Stimulated activated CD4-positive, alpha-beta T cell treated with anti-CD3 and anti-CD28 coated beads, TNF-alpha, amount 100 ng/mL, for 48 hours (primary cell): ENCODE measurements around the gene MAPK8.
"Not testable (repeated sequence)": the region's sequence is repeated elsewhere in the genome, so short reads cannot be mapped to it uniquely, and the experiment has no call there.

ENCODE experiments used
- DNase-seq, 3 donors: peaks; one replicate each; pipeline ENCODE4 v3.0.0-alpha.2; 2020; ENCODE audit warnings: low read depth in 3 of 3

The MAPK8 gene

DNA sequence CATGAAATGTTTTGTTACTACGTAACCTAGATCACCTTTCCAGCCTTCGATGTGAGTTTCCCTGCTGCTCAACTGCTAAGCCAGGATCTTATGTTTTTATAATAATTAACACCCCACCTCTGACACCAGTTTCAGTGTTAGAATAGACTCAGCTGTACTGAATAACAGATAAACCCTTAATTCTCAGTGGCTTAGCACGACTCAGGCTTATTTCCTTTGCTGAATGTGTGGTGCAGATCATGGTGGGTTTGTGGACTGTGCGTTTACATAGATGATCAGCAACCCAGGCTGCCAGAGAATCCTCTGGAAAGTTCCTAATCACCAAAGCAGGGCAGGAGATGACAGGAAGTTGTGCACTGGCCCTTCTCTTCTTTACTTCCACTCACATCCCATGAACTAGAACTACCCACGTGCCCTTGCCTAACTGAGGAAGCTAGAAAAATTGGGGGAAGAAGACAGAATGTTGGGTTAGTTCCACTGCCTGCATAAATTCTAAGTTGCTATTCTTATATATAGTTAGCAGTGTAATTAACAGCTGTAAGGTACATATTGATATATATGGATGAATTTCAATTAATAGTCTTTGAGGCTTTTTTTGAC, 111.8 kb downstream of the MAPK8 start:
- no peak for DNase-seq

DNA sequence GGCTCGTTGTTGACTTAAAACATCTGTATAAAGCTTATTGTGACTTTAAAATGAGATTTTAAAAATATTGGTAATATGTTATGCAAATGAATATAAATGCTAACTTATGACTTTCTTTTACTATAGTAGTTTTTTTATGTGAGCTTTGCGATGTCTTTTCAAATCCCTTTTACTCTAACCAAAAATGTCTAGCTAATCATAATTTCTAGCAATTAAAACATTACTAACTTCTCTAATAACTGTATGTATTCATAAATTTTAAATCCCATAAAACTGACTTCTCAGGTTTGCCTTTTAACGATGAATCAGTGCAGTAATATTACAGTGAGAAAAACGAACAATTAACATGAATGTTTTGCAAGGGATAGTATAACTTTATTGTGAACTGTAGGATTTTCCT, 113.2 kb downstream of the MAPK8 start:
- no peak for DNase-seq

DNA sequence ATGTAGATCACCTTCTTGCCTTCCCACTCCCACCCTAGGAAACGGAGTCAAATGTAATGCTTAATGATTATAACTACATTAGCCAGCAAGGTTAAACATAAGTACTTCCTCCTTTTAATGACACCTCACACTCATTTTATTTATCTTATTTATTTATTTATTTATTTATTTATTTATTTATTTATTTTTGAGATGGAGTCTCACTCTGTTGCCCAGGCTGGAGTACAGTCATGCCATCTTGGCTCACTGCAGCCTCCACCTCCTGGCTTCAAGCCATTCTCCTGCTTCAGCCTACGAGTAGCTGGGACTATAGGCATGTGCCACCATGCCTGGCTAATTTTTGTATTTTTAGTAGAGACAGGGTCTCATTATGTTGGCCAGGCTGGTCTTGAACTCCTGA, 115.4 kb downstream of the MAPK8 start:
- DNase-seq, result not testable (repeated sequence)

DNA sequence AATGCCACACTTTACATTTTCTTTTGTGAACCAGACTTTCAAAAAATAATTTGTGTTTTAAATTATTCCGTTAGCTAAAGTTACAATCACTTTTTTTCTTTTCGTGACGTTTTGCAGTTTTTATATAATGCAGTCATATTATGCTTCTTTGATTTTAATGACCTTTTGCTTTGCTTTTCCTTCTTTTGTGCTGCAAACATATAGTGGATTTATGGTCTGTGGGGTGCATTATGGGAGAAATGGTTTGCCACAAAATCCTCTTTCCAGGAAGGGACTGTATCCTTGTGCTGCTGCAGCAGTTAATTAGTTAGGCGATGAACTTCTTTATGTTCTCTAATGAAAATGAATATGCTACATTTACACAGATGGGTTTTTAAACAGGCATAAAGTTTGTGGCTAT, 117.4 kb downstream of the MAPK8 start:
- no peak for DNase-seq

DNA sequence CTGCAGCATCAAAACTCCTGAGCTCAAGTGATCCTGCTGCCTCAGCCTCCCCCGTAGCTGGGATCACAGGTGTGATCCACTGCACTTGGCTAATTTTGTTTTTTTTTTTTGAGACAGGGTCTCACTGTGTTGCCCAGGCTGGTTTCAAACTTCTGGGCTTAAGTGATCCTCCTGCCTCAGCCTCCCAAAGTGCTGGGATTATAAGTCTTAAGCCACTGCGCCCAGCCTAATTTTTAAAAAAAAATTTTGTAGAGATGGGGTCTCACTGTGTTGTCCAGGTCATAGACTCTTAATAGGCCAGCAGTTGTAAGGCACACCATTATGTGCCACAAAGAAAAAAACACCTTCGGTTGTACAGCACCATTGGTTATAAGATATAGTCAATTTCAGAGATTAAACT, 122.4 kb downstream of the MAPK8 start:
- DNase-seq, result no peak

DNA sequence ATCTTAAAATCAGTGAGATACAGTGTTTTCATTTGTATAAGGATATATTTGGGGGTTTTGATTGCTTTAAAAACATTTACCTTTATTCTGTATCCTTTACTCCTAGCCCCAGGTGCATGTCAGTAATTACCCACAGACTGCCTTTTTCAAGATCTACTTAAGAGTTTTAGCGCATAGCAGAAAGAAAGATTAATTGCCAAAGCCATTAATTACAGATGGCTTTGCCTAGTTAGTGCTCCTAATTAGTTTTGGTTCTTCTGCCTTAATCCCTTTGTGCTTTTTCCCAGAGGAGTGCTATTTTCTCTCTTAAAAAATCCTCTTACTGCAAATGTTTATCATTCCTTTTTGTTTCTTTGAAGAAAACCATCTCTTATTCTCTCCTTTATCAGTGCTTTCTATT, 122.8 kb downstream of the MAPK8 start:
- DNase-seq, result no peak

DNA sequence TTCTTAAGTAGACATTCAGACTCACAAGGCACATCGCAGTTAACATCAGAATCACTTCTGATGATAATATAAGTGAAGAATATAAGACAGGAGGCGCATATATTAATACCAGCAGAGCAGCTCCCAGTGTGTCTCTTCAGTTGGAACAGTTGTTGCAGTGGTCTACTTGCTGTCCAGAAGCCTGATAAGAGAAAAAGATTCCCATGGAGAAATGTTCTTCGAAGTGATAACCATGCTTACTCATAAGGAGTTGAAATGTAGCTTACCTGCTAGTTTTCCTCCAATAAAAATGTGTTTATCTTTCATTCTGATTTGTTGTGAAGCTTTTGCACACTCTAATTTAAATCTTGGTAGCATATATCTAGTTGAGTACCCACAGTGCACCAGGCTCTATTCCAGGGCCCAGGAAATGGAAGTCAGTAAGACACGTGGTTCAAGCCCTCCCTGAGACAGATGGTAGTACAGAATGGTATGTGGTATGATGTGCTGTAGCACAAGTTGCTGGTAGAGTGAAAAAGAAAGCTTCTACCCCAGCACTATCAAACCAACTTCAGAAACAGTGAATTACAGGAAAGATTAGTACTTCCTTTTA, 124.0 kb downstream of the MAPK8 start:
- DNase-seq, result no peak

DNA sequence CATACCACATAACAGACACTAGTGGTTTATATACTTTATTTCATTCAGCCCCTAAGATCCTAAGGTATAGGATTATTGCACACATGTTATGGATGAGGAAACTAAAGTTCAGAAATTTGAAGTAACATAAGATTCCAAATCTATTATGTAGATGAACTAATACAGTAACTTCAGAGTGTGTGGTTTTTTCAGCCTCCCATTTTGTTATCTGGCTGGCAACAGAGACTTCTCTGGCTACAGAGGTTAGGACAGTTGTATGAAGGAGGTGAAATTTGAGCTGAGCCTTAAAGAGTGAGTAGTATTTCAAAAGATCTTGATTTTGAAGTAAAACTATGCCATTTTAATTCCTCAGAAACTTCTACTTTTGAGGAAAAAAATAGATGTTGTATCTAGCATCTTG, 125.4 kb downstream of the MAPK8 start:
- DNase-seq, result no peak

DNA sequence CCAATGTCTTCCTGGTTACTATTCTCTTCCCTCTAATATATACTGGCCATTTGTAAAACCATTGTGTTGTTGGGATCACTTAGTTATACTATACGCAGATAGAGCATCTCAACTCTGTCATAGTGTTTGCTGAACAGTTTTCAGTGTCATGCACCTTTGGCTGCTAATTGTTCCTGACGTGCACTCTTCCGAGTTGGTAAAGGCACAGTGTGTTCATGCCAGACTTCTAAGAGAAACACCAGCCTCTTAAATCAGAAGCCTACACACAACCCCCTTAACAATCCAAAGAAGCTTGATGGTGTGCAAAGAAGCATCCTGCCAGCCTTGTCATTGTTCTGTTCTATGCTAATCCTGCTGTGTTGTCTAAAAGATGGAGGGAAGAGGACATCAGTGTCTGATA, 131.1 kb downstream of the MAPK8 start:
- DNase-seq, result no peak

DNA sequence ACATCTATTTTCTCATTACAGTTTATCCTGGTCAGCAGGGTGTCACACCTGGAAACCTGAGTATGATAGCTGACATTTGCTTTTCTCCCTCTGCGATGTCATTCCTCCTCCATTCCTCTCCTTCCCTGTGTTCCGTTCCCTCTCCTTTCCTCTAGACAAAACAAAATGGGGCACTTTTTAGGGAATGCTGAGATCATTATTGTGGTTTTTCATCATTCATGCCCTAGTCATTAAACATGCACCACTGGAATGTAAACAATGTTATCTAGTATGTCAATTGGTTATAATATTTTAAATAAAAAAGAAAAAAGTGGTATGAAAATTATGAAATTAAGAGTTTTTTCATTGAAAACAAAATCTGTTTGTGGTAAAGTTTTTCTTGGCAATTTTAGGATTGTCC, 132.6 kb downstream of the MAPK8 start:
- DNase-seq, result no peak

DNA sequence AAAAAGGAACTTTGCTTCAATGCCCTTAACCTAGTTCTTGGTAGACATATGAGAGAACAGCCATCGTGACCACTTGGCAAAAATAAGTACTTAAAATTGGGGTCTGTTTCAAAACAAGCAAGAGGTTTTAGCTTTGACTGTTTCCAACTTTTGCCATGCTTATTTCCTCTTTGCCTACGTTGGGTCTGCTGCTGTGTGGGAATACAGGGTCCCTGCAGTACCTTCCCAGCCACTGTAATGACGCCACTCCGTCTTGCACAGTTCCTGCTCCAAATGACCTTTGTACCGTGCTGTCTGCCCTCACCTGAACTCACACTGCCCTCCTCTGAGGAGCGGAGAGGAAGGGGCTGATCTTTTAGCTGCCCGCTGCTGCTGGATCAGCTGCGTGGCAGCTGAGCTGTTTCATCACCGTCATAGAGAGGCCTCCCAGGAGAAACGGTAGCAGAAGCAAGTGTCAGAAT, 133.1 kb downstream of the MAPK8 start:
- DNase-seq, result no peak

DNA sequence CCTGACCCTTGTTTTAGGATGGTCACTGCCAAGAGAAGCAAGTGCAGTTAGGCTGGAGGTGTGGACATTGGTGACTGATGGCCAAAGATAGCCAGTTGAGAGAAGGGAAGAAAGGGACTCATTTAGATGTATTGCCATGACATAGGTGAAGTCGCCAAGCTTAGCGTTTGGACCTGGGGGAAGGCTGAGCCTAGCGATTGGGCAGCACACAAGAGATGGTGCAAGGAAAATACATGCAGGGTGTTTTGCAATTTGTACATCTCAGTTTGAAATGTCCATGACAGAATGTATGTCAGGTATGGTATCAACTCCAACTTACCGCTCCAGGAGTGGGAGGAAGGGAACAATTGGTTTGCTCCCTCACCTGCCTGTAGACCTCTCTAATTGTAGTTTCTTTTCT, 134.3 kb downstream of the MAPK8 start:
- no peak for DNase-seq

DNA sequence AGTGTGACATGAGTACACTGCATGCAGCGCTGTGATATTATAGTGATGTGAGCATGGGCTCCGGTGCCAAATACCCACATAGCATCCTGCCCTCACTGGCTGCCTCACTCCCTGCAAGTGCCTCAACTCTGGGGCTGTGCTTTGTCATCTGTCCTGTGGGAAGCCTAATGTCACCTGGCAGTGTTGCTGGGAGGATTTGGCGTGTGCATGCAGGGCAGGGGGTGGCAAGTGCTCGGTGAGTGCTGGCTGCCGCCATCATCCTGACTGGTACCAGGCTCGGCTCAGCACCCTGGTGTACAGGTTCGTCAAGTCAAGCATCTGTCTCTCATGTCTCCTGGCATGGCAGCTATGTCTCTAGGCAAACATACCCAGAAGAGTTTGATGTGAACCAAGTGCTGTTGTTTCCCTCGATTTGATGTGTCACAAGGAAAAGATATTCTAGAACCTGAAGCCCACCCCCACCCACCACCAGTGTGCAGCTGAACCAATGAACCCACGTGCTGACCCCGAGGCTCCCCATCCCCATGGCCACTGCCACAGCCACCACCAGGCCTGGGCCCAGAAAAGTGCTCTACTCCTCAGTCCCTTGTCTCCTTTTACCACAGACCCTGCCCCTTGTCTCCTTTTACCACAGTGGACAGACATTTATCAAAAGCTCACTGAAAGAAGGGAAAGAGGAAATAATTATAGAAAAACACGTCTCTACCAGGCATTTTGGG, 135.8 kb downstream of the MAPK8 start:
- no peak for DNase-seq

DNA sequence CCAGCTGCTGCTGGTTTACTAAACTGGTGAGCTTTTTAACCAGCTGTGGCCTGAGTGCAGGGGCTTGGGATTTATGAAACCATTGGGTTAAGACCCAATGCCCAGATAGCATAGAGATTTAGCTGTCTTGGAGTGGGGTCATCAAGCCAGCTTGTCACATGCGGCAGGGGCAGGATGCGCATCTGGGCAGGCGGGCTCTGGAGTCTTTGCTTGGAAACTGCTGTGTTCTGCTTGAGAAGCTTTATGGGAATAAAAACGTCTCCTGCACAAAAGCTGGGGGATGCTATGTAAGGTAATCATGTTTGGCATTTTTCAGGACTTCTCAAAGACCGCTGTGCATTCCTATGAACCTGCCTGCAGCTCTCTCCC, 136.3 kb downstream of the MAPK8 start:
- no peak for DNase-seq

DNA sequence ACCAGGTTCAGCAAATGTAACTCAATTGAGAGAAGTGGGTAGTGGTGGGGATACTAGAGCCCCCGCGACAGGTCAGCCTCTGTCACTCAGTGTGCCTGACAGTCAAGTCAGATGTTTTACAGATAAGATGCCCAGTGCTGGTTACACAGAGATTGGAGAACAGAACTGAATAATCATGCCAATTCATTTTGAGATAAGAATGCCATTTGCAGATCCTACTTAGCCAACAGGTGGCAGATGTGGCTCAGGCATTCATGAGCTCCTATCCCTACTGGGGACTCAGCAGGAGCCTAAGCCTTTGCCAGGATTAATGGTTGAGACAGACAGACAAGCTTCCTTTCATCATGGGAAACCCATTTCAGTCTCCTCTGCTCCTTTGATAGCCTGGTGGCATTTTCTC, 137.8 kb downstream of the MAPK8 start:
- DNase-seq, result no peak

DNA sequence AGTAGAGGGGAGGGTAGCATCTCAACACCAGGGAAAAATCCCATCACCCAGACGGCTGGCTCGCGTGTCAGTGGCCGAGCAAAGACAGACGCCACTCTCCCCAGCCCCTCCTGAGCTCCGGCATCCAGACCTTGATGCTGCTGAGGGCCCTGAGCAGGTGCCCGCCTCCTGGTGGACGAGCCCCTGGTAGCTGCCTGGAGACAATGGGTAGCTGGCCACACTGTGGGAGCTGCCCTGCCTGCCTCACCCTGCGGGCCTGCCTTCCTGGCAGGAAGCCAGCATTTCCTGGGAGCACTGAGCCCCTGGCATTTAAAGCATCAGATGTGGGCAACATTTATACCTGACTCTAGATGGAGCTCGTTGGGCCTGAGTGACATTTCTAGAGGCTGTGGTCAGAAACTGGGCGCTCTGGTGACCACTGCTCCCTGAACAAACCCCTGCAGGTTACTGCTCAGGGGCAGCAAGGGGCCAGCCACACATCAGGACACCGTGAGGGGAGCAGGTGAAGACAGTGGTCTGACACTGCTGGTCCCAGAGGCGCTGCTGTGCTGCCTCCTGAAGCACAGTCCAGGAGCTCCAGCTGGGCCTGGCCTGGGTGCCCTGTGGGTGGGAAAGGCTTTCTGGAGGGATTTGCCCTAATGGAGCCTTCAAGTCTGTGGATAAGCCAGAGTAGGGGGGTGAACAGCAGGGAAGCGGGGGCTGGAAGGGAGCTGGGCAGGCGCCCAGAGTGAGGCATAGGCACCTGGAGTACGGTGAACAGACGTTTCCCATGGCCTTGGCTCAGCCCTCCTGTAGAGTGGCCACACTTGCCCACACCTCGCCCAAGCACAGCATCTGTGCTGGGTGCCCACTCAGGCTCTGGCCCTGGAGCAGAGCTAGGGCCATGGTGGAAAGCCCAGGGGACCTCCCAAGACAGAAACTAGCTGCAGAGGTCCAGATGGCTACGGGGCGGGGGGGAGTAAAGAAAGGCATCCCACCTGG, 138.7 kb downstream of the MAPK8 start:
- DNase-seq, result no peak

DNA sequence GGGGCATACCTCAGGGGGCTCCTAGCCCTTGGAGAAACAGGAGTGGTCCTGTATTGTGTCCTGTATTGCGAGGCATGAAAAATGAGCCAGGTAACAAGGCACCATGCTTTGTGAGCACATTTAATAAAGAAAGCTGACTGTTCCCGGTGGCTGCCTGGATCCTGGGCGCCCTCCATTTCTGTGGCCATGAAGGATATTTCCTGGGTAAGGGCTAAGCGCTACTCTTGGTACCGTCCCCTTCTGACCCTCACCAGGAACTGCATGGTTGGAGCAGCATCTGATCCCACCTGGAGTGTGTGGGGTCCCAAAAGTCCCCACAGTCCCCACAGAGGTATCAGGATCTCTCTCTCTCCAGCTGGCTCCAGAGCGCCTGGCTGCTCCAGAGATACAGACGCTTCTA, 139.5 kb downstream of the MAPK8 start:
- no peak for DNase-seq

DNA sequence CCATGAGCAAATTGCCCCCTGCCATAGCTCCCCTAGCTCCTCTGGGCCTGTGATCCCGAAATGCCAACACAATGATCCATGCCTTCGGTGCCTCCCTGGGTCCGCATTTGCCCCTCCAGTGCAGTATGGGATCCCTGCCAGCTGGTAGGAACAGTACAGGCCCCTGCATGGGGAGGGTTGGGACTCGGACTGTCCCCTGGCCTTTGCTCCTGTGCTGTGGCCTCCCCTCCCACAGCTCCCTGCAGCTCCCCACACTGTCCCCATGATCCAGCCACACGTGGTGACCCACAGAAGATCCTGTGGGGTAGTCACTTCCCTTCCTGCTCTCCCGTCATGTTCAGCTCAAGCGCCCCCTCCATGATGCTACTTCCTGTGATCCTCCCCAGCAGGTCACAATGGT, 140.3 kb downstream of the MAPK8 start:
- DNase-seq, result no peak

DNA sequence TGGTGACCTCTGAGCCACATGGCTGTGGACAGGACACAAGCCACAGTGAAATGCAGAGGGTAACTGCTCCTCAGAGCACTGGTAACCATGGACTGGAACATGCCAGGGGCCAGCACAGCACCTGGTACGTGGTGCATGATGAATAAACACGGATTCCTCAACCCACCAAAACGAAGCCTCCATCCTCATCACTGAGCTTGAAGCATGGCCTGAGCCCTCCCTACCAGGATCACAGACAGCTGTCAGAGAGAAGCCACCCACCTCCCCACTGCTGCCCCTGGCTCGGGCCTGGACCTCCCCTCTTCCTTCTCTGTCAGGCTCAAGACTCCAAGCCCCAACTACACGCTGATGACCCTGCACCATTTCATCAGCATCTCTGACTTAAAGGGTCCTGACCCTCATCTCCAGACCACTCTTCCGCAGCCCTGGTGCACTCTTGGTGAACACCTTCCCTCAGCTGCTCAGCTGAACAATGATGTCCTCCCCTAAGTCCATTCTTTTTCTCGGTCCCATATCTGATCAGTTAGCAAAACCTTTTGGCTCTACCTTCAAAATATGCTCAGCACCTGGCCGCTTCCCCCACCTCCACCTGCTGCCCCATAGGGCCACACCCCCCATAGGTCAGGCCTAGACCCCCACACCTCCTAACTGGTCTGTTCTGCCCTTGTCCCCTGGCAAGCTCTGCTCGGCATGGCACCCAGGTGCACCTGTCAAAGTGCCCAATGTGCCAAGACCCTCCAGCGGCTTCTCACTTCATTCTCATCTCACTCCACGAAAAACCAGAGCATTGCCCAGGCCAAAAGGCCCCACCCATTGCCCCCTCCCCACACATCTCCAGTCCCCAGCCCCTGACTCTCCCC, 141.1 kb downstream of the MAPK8 start:
- DNase-seq, result no peak

DNA sequence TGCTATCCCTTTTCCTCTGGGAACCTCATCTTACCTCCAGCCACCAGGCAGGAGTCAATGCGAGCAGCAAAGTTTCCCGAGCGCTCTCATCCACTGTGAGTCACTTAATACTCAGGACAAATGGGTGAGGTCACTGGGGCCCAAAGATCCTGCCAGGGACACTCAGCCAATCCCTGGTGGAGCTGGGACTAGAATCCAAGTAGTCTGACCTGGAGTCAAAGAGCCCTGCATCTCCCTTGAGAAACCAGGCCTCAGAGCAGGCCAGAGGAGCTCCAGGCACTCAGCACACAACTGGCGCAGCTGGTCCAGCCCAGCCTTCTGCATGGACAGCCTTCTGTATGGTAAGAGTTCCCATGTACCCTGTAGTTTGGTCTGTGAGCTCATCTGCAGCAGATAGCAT, 142.3 kb downstream of the MAPK8 start:
- no peak for DNase-seq

DNA sequence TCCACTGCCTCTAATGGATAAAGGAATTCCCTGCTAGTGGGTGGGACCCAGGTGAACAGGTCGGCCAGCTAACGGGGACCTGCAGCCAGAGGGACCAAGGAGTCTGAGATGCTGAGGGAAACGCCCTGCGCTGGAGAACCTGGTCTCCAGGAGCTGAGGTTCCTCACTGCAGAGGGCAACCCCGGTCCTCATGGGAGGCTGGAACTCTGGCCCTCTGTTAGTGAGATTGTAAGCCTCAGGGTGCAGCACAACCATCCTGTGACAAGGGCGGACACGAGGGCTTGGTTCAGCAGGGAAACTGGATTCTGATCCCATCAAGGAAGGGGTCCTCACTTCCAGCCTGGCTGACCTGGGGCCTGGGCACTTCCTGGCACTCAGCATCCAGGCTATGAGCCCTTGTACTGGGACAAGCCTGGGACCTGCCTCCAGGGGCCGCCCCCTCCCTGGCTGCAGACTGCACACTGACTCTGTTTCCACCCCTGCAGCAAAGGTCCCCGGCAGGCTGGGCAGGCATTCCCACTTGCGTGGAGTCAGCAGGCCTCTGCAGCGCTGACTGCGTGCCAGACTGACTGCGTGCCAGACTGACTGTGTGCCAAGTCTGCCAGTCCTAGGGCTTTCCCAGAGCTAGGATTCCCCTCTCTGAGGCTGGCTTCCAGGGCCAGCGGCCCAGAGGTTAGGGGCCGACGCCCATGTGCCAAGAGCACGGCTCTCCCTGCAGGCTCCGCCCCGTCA, 143.2 kb downstream of the MAPK8 start:
- no peak for DNase-seq
